GM04504 (cell line): Measurements from ENCODE around the gene DDX27.

Source experiments
- DNase-seq: peaks from one replicate; pipeline ENCODE4 v3.0.0-alpha.2; 2012; ENCODE audit warnings: low read depth

Gene DDX27

DNA sequence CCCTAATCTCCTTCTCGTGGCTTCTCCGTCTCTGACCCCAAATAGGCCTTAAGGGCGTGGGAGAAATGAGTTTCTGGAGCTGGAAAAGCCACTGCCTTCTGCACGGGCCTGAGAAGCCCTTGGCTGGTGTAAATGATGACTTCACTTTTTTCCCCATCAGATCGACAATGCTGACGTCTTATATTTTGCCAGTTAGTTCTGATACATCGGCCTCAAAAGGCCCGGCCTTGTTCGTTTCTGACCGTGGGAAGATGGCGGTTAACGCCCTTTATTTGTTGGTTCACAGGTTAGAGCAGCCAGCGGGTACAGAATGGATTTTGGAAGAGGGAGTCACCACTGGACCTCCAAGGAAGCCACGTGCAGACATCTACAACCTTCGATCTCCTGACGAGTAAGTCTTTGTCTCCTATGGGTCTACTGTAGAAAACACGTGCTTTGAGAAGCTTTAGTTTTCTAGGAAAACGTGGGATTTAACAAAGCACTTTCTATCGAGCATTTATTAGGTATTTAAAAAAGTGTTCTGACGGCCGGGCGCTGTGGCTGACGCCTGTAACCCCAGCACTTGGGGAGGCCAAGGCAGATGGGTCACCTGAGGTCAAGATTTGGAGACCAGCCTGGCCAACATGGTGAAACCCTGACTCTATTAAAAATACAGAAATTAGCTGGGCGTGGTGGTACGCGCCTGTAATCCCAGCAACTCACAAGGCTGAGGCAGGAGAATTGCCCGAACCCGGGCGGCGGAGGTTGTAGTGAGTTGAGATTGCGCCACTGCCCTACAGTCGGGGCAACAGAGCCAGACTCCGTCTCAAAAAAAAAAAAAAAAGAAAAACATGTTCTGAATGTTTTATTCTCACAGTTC, 59.8 kb downstream of the DDX27 start:
- no peak for DNase-seq

DNA sequence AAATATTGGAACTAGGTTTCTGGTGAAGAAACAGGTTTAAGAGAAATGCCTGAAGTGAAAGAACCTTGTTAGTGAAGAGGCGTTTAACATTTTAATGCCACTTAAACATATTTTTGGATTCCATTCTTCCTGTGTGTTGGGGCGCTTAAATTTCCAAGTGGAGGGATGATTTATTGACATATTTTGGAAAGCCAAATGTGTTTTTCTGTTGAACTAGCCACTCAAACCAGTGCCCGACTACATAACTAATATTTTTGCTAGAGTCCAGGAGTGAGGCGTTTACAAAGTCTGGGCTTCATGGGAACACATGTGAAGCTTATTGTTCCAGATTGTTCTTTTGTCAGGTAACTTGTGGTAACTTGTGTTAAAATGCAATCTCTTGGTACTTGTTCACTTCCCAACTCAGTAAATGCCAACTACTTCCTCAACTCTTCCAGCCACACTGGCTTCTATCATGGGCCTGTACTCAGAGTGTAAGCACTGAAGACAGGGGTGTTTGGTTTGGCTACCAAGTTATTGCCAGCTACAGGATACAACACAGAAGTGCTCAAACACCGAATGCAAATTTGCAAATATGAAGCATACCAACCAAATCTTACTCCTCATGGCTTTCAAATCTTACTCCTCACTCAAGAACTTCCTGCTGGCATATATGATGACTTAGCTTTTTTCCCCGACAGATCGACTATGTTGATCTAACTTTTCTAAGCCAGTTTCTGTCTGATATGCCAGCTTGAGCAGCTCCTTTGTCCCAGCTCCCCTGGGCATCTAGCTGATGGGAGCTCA, 60.7 kb downstream of the DDX27 start:
- DNase-seq, result no peak

DNA sequence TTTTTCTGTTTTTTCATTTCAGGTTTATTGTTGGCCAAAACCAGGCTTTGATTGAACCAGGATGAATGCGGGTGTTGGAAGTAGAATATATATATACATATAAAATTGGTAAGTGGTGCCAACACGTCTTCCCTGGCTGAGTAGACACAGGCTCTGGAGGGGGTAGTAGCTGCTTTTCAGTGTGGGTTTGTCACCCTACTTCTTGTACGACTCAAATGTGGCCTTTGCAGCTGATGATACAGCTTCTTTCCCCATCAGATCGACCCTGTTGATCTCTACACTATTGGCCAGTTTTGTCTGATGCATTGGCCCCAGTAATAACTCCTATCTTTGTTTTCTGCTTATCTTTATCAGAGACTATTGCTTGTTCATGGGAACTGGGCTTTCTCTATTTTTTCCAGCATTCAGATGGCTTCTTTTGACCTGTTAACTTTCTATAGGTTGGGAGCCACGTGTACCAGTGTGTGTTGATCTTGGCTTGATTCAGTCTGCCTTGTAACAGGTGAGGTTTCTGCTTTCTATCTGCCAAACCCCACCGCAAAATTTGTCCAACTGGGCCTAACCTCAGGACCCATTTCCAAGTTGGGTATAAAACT, 61.3 kb downstream of the DDX27 start:
- no peak for DNase-seq

DNA sequence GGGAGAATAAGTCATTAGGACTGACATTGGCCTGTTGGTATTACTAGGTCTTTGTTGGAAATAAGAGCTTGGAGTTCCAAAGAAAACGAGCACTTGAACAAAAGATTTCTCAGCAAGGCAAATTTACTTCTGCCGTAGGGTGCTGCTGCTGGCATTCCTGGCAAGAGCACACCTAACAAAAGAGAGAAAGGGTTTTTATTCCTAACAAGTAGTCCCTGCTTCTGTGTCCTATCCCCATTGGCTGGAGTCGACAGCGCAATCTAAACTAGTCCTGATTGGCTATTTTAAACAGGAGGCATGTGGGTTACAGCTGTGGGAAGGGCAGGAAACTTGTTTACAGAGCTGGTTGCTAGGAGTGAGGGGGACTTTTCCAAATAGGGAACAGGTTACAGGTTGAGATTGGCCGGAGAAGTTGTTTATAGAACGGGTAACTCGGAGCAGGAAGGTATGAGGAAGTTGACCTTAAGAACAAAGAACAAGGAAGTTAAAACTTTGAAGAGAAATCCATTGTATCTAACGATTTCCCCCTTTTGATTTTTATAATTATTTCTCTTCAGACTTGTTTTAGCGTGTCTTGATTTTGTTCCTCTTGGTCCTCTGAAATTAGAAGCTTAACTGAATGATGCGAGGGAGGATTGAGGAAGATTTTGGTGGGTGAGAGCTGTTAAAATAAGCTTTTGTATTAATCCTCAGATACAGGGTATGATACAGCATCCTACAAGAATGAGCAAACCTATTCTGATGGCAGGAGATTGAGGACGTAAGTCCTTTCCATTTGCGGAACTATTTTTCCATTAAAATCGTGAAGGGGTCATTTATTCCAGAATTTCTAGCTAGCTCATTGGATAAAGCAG, 62.1 kb downstream of the DDX27 start:
- DNase-seq, result no peak

DNA sequence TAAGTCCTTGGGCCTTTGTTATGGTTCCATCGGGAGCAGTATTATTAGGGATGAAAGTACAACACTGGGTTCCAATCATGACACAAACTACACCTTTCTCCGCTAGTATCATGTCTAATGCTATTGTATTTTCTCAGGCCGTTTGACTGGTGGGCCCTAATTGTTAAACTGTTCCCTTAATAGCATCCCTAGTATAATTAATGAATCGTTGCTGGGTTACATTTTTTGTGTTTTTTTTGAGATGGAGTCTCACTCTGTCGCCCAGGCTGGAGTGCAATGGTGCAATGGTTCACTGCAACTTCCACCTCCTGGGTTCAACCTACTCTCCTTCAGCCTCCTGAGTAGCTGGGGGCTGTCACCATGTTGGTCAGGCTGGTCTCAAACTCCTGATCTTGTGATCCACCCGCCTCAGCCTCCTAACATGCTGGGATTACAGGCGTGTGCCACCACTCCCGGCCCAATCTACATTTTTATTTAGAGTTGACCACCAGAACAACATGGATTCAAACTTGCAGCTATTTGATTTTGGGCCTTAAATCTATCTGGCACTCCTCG, 62.8 kb downstream of the DDX27 start:
- no peak for DNase-seq

DNA sequence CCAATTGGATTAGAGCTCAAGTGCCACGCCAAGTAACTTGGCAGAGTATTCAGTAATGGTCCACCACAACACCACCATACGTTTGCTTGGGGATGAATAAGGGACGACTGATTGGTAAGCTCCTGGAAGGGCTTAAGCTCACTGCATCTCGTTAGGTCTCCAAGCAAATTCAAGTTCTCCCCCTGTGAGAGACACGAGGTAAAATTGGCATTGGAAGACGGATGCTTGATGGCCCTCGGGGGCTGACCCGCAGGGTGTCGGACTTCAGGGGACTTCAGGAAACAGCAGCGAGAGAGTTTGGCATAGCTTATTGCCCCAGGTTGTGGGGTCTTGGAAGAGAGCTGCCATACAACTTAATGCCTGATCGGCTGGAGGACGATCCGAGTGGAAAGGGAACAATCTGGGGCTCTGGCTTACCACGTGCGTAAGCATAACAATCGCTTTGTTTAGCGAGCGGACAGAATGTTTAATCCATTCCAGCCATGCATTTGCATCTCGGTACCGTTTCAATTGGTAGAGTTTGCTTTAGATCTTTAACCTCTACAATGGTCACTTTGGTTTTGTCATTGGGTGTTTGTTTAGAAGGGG, 63.5 kb downstream of the DDX27 start:
- DNase-seq, result no peak

DNA sequence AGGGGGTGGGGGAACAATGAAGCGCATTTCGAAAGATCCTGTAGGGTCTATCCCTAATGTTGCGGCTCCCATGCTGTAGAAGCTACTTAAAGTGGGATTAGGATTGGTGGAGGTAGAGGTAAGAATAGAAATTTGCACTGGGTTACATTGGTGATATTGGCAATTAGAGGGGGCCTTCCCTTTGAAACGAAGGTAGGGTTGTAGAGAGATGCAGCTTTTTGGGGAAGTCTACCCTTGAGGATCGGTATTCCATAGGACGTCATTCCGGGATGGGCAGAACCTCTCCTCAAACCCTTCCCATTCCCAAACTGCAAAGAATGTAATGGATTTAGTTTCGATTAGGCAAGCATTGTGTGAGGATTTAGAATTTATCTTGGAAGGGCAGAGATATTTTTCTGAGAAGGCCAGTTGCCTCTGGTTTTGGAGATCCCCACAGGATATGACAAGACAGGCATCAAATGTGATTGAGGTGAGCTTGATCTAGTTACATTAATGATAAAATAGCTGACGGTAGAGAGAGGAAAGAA, 64.0 kb downstream of the DDX27 start:
- no peak for DNase-seq

DNA sequence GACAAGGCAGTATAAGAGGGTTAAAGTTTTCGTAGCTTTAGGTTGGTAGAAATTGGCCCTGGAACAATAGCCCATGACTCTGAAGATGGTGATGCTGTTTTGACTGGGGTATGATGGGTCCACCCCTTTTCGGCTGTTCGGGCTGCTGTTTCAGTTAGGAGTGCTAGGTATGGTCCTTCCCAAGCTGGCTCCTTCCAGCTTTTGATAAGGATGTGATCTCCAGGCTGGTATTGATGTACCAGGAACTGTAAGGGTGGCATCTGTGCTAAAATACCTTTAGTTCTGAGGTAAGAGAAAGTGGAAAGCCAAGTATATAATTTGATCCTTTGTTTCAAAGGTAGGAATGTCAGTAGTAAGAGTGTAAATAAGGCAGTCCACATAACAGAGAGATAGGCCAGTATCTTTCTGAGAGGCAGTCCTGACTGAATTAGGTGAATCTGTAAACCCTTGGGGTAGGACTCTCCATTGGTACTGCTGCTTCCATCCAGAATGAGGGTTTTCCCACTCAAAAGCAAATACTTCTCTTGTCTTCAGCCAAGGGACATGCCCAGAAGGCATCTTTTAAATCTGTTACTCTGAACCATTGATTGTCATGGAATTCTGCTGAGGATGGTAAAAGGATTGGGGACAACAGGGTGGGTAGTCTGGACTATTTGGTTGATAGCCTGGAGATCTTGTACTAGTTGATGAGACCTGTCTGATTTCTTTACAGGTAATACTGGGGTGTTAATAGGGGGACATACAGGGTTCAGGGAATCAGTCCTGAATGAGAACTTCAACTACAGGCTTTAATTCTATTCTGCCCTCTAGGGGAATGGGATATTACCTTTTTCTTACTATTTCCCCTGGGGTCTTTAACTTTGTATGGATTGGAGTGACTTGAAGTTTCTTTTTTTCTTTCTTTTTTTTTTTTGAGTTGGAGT, 64.7 kb downstream of the DDX27 start:
- DNase-seq, result no peak

DNA sequence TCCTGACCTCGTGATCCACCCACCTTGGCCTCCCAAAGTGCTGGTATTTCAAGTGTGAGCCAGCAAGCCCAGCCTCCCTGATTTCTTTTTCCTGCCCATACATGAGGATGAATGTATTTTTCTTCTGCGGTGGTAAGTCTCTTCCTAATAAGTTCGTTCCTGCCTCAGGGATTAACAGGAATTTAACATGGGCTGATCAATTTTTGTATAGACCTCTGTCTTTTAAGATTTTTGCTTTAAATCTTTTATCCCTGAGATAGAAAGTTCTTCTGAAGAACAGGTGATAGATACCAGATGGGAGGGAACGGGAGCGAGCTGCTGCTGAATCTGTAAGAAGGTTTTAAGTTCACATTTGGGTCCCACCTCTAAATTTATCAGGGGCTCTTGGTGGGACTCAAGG, 65.6 kb downstream of the DDX27 start:
- DNase-seq, result no peak

DNA sequence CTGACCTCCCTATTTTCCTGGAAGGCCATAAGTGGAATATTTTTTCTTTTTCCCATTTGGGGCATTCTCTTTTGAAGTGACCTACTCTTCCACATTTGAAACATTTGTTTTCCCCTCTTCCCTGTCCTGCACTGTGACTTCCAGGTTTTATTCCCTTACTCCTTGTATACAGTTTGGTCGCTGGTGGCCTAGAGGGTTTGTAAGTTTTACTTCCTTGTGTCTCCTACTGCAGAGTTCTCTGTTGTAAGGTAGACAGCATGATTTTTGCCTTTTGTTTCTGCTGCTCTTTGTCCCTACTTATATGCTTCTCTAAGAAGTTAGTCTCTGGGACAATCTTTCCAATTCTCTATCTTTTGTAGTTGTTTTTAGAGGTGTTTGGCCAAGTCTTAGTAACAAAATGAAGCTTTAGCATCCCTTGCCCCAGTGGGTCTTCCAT, 66.0 kb downstream of the DDX27 start:
- DNase-seq, result no peak

DNA sequence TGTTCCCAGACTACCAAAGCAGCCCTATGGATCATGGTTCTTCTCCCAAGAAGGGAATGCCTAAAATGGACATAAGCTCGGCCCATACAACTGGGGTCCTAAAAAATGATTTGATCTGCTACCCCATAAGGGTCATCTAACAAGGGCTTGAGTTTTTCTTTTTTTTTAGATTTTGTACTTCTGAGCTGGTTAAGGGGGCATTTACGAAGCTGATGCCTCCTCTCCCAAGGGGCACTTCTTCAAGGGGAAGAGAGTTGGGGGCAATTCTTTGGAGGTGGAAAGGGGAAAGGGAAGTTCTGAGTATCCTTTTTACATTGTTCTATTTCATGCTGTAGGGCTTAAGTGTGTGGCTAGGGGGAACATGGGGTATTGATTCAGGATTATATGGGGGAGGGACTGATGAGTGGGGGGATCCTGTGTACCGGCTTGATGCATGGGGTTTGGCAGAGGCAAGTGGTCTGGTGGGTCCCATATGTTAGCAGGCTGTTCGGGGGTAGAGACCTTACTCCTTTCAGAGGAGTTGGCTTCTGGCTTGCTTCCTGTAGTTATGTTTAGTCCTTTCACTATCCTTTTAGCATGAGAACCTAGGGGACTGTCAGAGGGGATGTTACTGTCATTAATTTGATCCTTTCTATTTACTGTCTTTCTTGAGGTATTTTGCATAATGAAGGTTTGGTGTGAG, 66.7 kb downstream of the DDX27 start:
- no peak for DNase-seq

DNA sequence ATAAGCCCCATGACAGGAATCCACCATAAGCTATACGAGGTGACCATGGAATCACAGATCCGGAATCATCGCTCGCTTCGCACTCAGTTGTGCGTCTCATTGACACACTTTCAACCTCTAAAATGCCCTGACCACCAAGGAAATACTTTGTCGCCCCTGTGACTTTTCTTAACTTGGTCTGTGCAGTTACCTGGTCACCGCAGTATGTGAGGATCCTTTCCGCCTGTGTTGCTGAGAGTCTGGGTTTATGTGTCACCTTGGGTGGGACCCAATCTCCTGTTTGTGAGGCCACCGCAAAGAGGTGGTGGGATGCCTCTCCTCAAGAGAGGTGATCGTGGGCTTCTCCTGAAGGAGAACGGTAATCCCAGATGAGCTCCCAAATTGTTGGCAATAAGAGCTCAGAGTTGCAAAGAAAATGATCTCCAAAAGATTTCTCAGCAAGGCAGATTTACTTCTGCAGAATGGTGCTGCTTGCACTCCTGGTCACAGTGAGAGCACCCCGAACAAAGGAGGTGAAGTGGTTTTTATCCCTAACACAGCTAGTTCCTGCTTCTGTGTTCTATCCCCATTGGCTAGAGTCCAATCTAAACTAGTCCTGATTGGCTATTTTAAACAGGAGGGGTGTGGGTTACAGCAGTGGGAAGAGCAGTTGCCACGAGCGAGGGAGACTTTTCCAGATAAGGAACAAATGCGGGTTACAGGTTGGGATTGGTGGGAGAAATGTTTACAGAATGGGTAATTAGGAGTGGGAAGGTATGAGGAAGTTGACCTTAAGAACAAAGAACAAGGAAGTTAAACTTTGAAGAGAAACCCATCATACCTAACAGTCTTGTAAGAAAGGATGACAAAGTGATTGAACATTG, 67.7 kb downstream of the DDX27 start:
- no peak for DNase-seq

DNA sequence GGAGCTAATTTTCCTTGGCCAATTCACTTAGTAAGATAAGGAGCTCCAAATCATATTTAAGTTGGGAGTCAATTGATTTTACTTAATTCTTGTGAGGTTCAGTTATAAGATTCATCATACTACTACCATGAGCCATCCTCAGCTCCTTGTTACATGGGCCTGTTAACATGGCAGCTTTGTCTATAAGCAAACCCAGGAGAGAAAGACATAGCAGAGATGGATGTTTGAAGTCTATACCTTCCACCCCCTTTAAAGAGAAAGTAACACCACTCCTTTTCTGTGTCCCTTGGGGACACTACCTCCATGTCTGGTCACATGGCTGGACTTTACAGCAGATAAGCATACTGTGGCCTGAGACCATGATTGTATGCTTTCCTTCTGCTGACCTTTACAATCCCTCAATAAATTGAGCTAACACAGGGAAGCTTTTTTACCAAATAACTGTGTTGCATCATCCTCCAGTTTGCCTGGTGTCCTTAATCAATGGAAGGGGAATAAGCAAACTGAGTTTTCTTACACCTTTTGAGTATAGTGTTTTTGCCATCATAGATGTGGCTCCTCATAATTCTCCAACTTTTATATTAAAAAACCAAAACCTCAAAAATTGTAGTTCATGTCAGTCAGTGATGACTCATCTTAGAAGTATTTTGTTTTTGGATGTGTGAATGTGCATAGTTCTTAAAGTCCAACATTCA, 68.5 kb downstream of the DDX27 start:
- no peak for DNase-seq

DNA sequence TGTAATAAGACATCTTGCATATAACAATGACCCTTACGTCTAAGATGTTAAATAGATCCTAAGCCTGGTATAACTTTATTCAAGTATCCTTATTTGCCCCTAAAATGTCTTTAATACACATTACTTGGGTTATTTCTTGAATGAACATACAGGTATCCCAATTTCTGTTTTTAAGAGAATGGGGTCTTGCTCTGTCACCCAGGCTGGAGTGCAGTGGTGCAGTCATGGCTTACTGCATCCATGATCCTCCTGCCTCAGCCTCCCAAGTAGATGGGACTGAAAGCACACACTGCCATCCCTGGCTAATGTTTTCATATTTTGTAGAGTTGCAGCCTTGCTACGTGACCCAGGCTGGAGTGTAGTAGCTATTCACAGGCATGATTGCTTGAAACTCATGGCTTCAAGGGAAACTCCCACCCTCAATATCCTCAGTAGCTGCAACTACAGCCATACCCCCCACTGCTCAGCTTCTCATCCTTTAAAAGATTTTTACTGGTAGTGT, 69.1 kb downstream of the DDX27 start:
- DNase-seq, result no peak

DNA sequence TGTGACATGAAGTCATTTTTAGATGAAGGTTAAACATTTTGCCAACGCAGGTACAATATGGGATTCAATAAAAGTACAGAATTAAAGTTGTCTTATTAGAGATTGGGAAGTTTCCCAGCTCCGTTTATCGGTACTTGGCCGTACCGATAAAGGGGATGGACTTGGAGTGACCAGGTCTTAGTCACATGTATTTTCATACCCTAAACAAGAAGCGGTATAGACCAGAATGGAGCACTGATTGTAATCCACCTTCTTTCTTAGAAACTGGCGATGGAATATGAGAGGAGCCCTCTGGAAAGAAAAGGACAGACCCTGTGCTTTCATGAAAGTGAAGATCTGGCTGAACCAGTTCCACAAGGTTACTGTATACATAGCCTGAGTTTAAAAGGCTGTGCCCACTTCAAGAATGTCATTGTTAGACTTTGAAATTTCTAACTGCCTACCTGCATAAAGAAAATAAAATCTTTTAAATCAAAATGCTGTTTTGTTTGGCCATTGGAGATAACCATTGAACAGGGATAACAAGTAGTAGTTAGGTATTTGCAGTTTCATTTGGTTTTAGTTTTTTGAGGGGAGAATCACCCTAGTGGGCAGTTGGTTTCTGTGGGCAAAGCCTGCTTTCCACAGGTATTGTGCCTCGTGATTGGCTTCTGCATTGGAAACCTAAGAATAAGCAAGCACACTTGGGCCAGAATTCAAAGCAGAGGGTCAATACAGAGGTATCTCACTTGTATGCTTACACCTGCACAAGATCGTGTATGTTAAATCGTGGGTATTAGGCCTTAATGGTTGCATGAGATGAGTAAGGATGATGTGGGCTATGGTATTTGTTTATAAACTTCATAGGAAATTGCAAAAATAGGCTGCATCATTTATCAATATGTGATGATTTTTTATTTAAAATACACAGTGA, 69.8 kb downstream of the DDX27 start:
- DNase-seq, result no peak

DNA sequence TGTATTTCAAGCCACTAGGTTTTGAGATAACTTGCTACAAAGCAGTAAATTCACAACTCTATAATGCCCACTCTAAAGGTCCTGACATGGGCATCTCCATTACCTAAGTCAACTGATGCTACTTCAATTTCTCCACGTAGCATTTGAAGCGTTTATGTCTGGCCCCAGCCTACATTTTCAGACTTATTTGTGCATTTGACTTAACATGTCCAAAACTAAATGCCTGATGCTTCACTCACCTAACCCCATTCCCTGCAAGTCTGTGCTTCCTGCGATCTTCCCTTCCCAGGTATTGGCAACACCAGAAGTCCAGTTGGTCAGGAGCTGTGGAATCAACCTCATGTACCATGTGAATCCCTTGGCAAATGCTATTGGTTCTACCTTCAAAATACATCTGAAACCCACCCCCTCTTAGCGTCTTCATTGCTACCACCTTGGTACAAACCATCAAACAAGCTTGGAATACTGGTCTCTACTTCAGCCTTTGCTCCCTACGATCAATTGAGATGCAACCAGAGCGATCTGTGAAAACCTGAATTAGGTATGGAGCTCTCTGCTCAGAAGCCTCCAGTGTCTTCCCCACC, 71.5 kb downstream of the DDX27 start:
- DNase-seq, result no peak
